HT1080 (cell line): ENCODE measurements around the gene PRKACG. TPM values are rescaled to one million over a fixed set of nuclear protein-coding genes. Genes with fewer than 3 reads are reported as not detected.

ENCODE experiments used
- total RNA-seq: library from RNA; depleted of rRNA; stranded (reverse); fragments of >200 nt; shearing (Covaris generic); gene quantifications from 2 replicates; pipeline ENCODE4 v1.2.3, GENCODE V29; 2014; rRNA removed

PRKACG gene
- total RNA-seq, 1 experiment from 2014 or later, result not detected

Other genes with a start within 250 kb of the PRKACG start
- 8.4 and 31.9 TPM in 2 replicates for gene FXN, start 21.6 kb upstream of the PRKACG start, total RNA-seq
- 107 and 115 TPM in 2 replicates for gene TJP2, start 160.2 kb upstream of the PRKACG start, total RNA-seq